HG03039 (cell line): ENCODE measurements around the gene MRPL10.
"Not testable (repeated sequence)": the region's sequence is repeated elsewhere in the genome, so short reads cannot be mapped to it uniquely, and the experiment has no call there.

Experiments
- ATAC-seq: cut with Tn5 transposase; IDR thresholded peaks from one replicate; pipeline ENCODE4 v1.9.1; 2021; ENCODE audit warnings: mild to moderate bottlenecking, moderate library complexity; ENCODE audit not compliant: unreplicated experiment

MRPL10 gene

DNA sequence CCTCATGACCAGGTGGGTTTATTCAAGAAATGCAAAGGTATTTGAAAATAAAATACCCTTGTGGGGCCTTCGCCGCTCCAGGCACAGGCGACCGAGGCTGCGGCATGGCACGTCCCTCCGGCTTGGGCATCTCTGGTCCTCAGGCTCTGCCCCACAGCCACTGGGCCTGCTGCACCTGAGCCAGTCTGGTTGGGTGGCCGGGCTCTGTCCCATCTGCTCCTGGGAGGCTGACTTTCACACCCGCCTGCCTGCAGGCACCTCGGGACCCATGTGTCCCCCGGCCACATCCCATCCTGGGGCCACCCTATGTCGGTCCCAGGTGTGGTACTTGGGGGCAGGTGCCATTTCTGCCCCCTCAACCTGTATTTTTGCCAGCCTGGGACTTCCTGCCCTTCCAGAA lies 30.7 kb downstream of the MRPL10 start:
- ATAC-seq = no peak

GRCh38 chr17:47797797-47798196 lies 33.5 kb downstream of the MRPL10 start:
- no peak for ATAC-seq

DNA sequence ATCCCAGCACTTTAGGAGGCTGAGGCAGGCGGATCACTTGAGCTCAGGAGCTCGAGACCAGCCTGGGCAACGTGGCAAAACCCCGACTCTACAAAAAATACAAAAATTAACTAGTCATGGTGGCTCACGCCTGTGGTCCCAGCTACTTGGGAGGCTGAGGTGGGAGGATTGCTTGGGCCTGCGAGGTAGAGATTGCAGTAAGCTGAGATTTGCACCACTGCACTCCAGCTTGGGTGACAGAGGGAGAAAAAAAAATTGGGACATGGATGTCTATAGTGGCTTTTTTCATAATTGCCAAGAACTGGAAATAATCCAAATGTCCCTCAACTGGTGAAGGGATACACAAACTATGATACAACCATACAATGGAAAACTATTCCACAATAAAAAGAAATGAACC lies 38.4 kb downstream of the MRPL10 start:
- no peak for ATAC-seq

GRCh38 chr17:47792457-47792856 lies 38.9 kb downstream of the MRPL10 start:
- ATAC-seq = no peak

- ATAC-seq = no peak
Measured at GRCh38 chr17:47791025-47791424, 40.3 kb downstream of the MRPL10 start.

DNA sequence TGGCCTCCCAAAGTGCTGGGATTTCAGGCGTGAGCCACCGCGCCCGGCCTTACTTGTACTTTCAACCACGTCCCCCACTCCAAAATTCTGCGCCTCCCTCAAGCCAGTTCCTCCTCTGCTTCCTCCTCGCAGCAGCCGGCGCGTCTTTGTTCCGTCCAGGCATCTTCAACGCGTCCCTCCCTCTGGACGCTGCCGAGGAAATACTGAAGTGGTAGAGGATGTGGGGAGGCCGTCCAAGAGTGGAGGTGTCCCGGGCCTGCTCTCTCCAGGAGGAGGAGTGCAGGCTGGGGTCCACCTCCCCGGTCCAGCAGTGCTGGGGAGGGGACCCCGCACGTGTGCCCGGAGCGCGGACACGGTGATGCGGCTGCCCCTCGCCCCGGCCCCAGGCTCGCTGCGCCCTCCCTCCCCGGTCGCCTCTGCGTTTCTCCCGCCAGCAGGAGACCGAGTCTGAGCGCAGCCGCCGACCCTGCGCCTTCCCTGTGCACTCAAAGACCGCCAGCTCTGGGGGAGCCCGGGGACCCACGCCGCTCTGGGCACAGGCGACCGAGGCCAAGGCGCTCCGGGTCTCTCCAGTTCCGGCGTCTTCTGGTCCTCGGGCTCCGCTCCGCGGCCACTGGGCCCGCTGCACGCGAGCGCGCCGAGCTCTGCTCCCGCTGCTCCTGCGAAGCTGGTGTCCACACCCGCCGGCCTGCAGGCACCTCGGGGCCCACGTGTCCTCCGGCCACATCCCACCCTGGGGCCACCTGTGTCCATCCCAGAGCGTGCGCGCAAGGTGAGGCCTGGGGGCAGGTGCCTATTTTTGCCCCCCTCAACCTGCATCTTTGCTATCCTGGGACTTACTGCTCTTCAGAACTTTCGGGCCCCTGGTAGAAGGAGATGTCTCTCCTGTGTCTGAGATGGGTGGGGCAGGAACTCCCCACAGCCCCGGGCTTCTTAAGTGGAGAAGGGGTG lies 41.5 kb downstream of the MRPL10 start:
- no peak for ATAC-seq

- ATAC-seq = no peak
Measured at GRCh38 chr17:47785538-47786123, 45.7 kb downstream of the MRPL10 start.

DNA sequence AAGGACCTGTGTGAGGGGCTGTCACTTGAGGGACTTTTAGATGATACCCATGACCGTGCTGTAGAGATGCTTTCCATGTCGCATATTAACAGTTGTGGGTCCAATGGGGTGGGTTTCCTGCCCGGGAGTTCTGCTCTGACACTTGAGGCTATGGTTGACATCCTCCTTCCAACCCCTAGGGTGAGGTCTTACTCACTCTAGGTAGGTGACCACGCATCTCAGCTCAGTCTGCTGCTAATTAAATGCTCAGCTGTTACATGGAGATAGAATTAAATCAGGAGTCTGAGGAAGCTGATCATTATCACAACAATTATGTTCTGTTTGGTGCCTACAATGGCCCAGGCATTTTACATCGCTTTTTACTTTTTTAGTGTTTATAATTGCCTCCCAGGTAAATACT lies 49.9 kb downstream of the MRPL10 start:
- no peak for ATAC-seq

- no peak for ATAC-seq
Measured at GRCh38 chr17:47778184-47778635, 53.1 kb downstream of the MRPL10 start.

GRCh38 chr17:47776330-47777197 lies 54.8 kb downstream of the MRPL10 start:
- no peak for ATAC-seq

DNA sequence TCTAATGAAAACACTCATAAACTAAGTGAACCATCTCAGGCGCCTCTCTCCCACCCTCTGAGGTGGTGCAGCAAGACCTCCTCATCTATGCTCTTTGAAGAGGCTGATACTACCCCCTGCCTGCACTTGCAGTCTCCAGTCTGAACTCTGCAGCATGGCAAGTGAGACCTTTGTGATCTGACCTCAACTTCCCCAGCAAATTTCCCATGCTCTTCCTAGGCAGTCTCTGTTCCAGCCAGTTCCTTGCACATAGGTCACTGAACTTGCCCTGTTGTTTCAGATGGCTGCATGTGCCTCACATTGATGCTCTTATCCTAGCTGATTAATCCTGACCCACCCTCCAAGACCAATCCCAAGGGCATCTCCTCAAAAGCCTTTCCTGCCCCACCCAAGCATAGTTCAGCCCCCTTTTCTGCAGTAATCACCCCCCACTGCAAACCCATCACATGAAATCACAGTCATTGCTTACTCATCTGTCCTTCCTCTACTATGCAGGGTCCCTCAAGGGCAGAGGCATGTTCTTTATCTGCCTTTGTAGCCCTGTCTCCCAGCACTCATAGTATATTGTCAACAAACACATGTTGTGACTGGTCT lies 56.3 kb downstream of the MRPL10 start:
- no peak for ATAC-seq

GRCh38 chr17:47774331-47774730 lies 57.0 kb downstream of the MRPL10 start:
- no peak for ATAC-seq

- not testable (repeated sequence) for ATAC-seq
Measured at GRCh38 chr17:47773649-47774048, 57.7 kb downstream of the MRPL10 start.
